SKM-1 (cell line): ENCODE results near the gene GPR17.

ENCODE experiments used
- DNase-seq: peaks from one replicate; lab custom pipeline; 2025; ENCODE audit not compliant: unreplicated experiment; lab: John Stamatoyannopoulos, UW

Gene GPR17

DNA sequence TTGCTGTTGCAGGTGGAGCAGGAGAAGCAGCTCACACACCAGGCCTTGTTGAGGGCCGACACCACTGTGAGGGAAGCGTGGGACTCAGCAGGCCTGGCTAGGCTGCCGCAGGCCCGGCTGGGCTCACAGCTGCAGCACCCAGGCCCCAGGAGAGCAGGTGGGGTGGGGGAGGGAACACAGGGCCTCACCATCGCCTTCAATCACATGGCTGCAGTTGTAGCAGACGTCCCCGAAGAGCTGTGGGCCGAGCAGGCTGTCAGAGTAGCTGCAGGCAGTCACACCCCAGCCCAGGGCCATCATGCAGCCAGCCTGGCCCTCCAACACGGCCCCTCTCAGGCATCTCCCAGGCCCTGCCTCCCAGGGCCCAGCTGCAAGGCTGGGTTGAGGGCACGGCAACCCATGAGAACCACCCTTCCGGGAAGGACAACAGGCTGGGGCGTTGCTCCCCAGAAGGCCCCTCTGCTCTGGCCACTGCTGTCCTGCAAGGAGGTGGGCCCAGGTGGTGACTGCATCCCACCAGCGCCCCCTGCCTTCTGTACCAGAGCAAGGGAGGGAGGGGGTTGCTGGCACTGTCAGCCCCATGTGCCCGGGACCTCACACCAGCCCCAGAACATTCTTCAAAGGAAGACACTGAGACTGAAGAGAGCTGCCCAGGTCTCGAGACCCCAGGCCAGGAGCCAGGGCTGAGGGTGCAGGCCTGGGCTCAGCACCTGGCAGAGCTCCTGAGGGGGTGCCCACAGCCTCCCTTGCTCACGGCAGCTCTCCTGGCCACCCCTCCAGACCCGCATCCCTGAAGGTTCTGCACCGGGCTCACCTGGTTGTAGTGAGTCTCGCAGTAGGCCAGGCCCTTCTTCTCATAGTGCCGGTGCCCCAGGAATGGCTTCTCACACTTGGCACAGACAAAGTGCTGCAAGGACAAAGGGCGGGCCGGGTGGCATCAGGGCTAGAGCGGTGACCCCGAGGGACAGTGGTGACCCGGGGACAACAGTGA lies 5.6 kb upstream of the GPR17 start:
- no peak for DNase-seq

DNA sequence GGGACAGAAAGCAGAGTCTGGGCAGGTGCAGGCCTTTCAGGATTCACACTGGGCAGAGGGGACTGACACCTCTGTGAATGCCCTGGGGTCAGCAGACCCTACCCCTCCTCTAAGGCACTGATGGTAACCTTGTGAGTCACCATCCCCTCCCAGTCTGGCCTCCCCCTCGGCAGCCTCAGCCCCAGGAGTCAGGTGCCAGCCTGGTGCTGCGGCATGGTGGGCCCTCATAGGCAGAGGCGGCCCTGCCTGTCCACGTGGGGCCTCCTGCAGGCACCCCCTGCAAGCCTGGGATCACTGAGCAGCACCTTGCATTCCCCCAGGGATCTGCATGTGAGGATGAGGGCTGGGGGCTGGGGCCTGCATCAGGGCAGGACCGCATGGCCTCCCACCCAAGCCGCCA lies 4.8 kb upstream of the GPR17 start:
- no peak for DNase-seq

DNA sequence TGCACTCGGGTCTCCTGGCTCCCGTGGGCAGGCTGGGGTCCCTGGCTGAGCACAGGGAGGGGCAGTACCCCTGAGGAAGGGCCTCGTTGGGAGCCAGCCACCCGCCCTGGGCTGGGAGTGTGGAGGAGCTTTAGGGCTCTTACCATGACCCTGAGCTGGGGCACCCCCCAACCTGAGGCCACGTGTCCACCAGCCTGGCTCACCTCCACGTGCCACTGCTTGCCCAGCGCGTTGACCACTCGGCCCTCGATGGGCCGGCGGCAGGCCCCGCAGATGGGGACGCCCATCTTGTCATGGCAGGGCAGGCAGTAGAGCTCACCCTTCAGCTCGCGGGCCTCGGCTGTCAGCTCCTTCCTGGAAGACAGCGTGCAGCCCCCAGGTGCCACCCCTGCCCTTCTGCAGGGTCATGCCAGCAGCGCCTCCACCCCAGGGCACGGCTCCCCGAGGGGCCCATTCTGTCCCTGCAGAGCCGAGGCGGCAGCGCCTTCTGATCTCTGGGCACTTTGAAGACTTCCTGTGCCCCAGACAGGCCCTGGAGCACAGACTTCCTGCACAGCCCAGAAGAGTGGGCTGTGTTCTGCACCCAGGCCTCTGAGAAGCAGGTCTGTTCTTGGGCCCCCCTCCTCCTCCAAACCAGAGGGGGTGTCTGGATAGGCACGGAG lies 4.0 kb upstream of the GPR17 start:
- no peak for DNase-seq

DNA sequence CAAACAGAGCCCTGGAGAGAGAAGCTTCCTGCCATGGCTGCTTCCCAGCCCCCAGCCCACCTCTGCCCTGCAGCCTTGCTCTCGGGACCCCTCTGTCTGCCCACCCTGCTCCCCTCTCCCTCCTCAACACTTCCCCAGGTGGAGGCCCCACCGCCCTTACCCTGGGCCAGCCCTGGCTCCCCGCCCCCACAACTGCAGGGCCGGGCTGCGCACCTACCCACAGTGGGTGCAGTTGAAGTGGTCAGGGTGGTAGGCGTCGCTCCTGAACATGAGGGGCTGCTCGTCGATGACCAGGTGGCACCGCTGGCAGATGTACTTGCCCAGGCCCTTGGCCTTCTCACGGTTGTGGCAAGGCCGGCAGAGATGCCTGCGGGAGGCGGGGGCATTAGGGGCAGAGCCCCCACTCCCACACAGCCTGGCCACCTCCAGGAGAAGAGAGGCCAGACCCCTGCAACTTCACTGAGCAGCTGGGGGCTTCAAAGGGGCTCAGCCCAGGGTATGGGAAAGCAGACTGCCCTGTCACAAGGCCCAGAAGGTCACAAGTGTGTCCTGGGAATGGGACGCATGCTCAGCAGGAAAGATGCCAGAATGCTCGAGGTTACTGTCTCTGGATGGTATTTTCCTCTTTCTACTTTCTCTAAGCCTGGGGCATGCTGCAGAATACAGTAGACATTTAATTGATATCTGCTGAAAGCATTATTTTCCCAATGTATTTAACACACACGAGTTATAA lies 3.1 kb upstream of the GPR17 start:
- no peak for DNase-seq

DNA sequence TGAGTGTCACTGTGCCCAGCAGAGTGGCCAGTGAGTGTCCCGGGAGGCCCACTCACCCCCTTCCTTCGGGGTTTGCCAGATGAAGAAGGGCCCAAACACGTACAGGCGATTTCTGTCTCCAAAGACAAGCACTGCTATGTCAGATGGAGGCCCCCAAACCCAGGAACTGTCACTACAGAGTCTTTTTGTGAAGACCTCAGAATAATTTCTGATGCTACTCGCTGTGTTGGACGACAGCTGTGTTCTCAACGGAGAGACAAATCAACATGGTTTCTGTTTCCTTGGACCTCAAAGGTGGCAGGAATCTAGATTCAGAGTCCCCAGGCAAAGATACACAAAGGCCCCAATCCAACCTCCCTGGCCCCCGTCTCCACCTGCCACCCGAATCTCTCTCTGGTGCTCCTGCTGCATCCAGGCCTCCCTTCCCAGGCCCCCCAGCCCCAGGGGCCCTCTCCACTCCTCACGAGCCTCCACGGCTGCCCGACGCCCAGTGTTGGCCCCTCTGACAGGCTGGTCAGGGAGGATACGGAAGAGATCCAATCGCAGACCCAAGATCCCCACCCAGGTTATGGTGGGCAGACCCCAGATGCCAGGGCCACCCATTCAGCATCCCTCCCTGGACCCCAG lies 2.4 kb upstream of the GPR17 start:
- no peak for DNase-seq

DNA sequence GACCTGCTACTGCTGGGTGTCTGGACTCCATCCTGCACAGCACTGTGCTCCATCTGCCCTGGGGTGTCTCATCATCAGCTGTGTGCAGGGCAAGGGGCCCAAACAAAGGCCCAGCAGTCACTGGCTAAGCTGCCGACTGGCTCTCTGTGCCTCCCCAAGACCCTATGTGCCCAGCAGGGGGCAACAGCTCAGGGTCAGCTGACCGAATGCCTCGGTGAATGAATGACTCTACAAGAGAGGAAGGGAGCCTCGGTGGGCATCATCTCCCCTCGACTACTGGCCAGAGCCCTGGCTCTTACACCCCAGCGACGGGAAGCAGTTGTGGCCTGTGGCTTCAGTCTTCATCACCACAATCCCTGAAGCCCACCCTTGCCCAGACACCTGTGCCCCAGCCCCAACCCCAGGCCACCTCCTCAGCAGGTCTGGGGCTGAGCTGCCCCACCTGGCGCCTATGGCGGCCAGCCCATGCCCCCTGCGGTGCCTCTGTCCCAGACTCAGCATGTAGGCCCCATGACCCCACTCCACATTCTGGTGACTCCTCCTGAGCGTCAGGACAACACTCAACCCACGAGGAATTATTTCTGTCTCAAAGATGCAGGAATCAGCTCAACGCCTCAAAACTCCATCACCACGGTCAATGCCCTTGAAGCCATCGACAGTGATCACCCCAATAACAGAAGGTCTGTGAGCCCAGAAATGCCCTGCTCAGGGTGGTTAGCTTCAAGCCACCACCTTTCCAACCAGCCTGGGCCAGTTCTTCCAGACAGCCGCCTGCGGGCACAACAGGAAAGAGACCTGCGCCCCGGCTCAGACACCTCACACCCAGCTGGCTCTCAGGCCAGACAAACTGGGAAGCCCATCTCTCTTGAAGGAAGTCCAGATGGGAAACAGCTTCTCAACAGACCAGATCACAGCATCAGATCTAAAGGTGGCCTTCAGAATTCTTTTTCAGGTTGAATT lies 1.6 kb upstream of the GPR17 start:
- no peak for DNase-seq

DNA sequence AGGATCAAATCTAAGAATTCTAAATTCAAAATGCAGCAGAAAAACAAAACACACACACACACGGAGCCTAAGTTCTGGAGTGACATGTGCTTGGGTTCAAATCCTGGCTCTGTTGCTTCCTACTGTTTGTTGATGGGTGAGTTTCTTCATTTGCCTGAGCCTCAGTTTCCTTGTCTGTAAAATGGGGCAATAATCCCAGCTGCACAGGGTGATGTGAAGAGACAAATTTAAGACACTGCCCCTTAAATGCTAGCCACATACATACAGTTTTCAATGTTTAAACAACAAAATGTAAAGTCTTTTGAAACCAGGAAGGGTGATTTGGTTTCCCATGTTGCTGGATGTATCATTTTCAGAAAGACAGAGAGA lies 943 bp upstream of the GPR17 start:
- DNase-seq = no peak

DNA sequence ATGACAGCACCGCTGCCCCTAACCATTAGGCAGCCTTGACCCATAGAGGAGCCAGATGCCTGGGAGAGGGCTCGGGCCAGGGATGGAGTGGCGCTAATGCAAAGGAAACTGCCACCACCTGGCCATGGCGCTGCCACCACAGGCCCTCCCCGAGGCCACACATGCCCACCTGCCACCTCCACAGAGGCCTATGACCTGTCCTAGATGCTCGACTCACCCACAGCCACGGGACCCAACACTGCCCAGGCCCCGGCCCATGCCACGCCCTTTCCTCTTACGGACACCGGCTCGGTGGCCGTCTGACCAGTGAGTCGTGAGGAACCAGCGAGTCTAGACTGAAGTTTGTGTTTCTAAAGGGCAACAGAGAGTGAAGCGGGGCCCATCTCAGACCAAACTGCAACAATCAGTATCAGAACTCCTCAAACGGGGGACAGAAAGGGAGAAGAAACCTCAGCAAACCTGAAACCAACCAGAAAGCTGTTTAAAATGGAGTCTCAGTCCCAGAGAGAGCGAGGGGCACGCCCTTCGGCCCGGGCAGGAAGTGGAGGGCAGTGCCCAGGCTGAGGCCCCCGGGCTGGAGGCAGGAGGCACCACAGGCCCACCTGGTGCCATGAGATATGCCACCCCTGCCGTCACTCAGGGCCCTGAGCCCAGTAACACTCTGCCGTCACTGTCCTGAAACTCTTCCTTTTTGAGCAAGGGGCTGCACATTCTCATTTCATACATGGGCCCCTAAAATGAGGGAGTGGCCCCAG lies 711 bp downstream of the GPR17 start:
- DNase-seq = no peak

DNA sequence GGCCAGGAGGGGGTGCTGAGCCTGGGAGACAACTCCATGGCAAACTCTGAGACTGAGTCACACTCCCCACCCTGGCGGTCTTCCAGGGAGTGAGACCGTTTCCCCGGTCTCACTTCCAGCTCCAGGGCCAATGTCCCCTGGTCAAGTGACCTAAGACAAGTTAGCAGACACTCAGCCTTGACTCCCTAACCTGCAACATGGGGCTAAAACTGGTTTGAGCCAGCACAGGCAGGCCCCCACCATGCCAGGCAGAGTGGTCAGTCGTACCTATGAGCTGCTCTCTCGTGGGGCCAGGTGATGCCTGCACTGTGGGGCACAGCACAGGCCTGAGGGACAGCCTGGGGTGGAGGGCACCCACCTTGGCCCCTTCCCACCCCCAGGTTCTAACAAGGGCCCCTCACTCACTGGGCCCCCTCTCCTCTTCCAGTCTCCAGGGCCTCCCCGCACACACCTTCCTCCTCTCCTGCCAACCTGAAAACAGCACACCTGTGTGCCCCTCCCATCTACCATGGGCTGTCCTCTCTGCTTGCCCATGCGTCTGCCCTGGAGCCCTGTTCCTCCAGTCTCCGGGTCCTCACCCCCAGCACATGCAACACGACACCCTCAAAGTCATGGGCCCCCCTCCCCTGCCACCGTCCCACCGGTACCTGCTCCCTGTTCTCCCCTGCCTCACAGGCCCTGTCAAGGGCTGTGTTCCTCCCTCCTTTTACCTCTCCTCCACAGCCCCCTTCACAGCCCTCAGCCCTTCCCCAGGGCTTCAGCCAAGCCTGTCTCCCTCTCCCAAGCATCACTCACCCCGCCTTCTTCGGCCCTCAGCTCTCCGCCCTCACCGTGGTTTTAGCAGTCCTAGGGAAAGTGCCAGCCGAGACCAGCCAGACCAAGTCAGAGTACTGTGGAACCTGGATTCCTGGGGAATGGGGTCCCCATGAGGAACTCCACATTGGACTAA lies 1.6 kb downstream of the GPR17 start:
- no peak for DNase-seq

DNA sequence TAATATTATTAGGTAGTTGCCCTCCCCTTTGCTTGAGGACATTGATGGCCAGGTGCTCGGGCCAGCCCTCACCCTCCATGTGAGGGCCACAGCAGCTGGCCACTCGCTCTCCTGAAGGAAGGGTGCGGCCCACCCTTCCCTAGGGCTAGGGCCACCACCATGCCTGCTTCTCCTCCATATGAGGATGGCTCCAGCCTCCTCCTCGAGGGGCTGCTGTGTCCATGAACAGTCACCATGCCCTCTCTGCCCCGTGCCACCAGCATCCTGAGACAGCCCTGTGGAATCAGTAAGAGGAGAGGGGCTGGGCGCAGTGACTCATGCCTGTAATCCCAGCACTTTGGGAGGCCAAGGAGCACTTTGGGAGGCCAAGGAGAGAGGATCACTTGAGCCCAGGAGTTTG lies 2.4 kb downstream of the GPR17 start:
- DNase-seq = no peak

DNA sequence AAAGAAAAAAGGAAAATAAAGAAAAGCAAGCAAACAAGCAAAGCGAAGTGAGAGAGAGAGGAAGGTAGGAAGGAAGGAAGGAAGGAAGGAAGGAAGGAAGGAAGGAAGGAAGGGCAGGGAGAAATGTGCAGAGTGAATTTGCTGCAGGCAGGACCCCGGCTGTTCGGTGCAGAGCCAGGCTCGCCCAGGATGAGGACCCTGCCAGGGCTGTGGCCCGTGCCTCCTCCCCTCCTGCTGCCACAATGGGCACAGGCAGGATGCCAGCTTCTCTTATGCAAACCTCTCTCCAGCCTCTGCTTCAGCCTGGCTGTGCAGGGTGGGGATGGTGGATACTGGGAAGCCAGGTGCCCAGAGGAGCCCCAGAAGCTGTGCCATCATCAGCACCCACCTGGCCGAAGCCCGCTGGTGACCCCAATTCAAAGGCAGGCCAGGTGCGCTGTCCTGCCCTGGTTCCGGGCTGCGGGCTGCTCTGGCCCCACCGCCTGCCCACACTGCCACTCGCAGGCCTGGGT lies 3.2 kb downstream of the GPR17 start:
- no peak for DNase-seq

DNA sequence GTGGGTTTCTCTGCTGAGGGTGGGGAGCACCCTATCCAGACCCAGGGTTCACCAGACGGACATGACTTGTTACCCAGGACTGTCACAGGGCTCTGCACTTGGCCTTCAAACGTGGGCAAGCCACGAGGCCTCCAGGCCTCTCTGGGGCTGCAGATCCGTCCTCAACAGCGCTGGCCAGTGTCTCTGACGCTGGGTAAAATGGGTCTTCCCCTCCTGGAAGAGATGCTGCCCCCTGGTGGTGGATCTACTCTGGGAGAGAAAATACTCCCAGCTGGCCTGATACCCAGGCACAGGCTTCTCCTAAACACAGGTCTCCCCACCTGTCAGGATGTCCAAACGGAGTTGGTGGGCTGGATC lies 3.7 kb downstream of the GPR17 start:
- peak; percentile 62 for DNase-seq

DNA sequence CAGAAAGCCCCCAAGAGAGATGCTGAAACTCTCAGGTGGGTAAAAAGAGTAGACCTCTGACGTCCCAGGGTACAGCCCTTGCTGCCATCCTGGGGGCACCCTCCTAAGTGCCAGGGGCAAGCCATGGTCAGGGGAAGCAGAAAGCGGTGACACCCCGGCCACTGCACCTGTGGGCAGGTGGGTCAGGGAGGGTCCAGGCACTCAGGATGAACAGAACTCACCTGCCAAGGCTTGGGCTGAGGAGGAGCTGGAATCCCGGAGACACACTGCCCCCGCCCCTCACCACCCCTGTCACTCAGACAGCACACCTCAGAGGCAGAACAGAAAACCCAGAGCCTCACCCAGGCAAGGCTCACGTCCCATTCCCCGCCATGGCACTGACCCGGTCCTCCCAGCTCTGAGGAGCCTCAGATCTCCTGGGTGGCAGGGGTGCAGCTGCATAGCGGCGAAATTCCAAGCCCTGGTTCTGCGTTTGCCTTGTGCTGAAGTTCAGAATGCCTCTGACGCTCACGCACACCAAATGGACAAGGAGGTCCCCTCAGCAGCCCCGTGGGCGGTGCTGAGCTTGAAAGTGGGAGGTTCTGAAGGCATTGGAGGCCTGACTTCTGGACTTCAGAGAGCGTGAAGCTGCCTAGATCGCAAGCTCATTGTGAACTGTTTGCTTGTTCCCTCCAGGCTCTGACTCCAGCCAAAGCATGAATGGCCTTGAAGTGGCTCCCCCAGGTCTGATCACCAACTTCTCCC lies 4.3 kb downstream of the GPR17 start:
- no peak for DNase-seq

DNA sequence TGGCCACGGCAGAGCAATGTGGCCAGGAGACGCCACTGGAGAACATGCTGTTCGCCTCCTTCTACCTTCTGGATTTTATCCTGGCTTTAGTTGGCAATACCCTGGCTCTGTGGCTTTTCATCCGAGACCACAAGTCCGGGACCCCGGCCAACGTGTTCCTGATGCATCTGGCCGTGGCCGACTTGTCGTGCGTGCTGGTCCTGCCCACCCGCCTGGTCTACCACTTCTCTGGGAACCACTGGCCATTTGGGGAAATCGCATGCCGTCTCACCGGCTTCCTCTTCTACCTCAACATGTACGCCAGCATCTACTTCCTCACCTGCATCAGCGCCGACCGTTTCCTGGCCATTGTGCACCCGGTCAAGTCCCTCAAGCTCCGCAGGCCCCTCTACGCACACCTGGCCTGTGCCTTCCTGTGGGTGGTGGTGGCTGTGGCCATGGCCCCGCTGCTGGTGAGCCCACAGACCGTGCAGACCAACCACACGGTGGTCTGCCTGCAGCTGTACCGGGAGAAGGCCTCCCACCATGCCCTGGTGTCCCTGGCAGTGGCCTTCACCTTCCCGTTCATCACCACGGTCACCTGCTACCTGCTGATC lies 4.9 kb downstream of the GPR17 start:
- no peak for DNase-seq

DNA sequence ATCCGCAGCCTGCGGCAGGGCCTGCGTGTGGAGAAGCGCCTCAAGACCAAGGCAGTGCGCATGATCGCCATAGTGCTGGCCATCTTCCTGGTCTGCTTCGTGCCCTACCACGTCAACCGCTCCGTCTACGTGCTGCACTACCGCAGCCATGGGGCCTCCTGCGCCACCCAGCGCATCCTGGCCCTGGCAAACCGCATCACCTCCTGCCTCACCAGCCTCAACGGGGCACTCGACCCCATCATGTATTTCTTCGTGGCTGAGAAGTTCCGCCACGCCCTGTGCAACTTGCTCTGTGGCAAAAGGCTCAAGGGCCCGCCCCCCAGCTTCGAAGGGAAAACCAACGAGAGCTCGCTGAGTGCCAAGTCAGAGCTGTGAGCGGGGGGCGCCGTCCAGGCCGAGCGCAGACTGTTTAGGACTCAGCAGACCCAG lies 5.4 kb downstream of the GPR17 start:
- DNase-seq = no peak

DNA sequence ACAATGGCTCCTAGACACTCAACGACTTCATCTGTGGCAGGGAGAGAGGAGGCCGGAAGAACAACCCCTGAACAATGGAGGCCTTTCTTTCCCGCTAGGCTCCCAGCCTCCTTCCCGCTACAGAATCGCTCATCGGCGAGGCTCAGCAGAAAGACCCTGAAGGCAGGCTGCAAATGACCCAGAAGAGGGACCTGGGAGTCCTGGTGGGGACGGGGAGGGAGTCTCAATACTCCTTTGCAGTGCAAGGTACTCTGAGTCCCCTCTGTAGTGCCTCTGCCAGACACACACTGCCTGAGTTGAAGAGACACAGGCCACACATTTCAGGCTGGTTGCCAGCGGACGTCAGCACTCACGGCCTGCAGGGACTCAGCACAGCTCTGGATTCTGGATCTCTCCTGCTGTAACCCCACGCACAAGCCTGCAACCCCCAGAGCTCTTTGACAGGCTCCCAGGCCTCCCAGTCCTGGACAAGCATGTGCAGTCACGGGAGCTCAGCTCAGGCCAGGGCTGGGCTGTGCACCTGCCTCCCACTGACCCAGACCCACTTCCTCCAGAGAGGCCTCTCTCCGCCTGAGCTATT lies 6.1 kb downstream of the GPR17 start:
- no peak for DNase-seq
